ENCODE results near the gene ZNF22.

Gene ZNF22

GRCh38 chr10:44978570-44979280 is 22.0 kb upstream of the ZNF22 start, which contains the start of gene DEPP1:
Gene DEPP1, minus strand, starts transcription at chr10:44978809. Its CDS starts 779 bp downstream, at chr10:44978030.
- no peak for TF ChIP-seq CTCF (IDR thresholded peaks at IDR 0.05)
- H3K9me3 ChIP-seq (ENCODE audit: control insufficient read depth, low read length), result no peaks in the 10 kb centered on the region
- peak within 1 kb of the TSS; percentile 53 for H3K27ac ChIP-seq
- H3K4me1 ChIP-seq, result peaks cover 7% of the 10 kb centered on the region
- peaks cover 5% of the 10 kb centered on the region for H3K79me2 ChIP-seq
- peak within 1 kb of the TSS; percentile 62 for H3K4me3 ChIP-seq (ENCODE audit: low read depth, low read length)
- peak within 1 kb of the TSS; percentile 63 for H2AFZ ChIP-seq
- H3K36me3 ChIP-seq (ENCODE audit: control insufficient read depth, insufficient read depth, low read length), result no peaks in the 10 kb centered on the region
- H3K9ac ChIP-seq, result peak within 1 kb of the TSS; percentile 54
- peak within 1 kb of the TSS; percentile 77 for H3K4me2 ChIP-seq (ENCODE audit: low read length)
- no peaks in the 10 kb centered on the region for H3K27me3 ChIP-seq (ENCODE audit: control insufficient read depth, insufficient read depth, low read length)

- Histone ChIP-seq H3K4me3 (ENCODE audit: low read depth, low read length) (peak overlapping the region; percentile 62), H3K9ac (no peak overlapping the region), H3K79me2 (peaks cover 5% of the 10 kb centered on the region), H3K36me3 (ENCODE audit: control insufficient read depth, insufficient read depth, low read length) (no peaks in the 10 kb centered on the region), H3K4me2 (ENCODE audit: low read length) (peak overlapping the region; percentile 77), H3K27ac (peak overlapping the region; percentile 53), H3K27me3 (ENCODE audit: control insufficient read depth, insufficient read depth, low read length) (no peaks in the 10 kb centered on the region), H3K9me3 (ENCODE audit: control insufficient read depth, low read length) (no peaks in the 10 kb centered on the region), H3K4me1 (peaks cover 7% of the 10 kb centered on the region), H2AFZ (peak overlapping the region; percentile 63)
- TF ChIP-seq CTCF (IDR thresholded peaks at IDR 0.05), result no peak
Measured at GRCh38 chr10:44979281-44980191, 21.2 kb upstream of the ZNF22 start.

- Histone ChIP-seq H3K9ac (no peak overlapping the region), H3K4me1 (peaks cover 7% of the 10 kb centered on the region), H3K27me3 (ENCODE audit: control insufficient read depth, insufficient read depth, low read length) (no peaks in the 10 kb centered on the region), H3K4me3 (ENCODE audit: low read depth, low read length) (no peak overlapping the region), H3K9me3 (ENCODE audit: control insufficient read depth, low read length) (no peaks in the 10 kb centered on the region), H3K36me3 (ENCODE audit: control insufficient read depth, insufficient read depth, low read length) (no peaks in the 10 kb centered on the region), H3K4me2 (ENCODE audit: low read length) (no peak overlapping the region), H3K79me2 (peaks cover 5% of the 10 kb centered on the region), H3K27ac (no peak overlapping the region), H2AFZ (no peak overlapping the region)
- TF ChIP-seq CTCF (IDR thresholded peaks at IDR 0.05), result no peak
Measured at GRCh38 chr10:44980309-44981171, 20.2 kb upstream of the ZNF22 start.

- Histone ChIP-seq H3K9ac (no peak overlapping the region), H3K4me3 (ENCODE audit: low read depth, low read length) (no peak overlapping the region), H3K27me3 (ENCODE audit: control insufficient read depth, insufficient read depth, low read length) (no peaks in the 10 kb centered on the region), H2AFZ (no peak overlapping the region), H3K4me1 (peaks cover 7% of the 10 kb centered on the region), H3K36me3 (ENCODE audit: control insufficient read depth, insufficient read depth, low read length) (no peaks in the 10 kb centered on the region), H3K79me2 (peaks cover 5% of the 10 kb centered on the region), H3K4me2 (ENCODE audit: low read length) (no peak overlapping the region), H3K9me3 (ENCODE audit: control insufficient read depth, low read length) (no peaks in the 10 kb centered on the region), H3K27ac (no peak overlapping the region)
- TF ChIP-seq CTCF (IDR thresholded peaks at IDR 0.05), result no peak
Measured at GRCh38 chr10:44981172-44982113, 19.3 kb upstream of the ZNF22 start.
